Cardiac muscle cell (in vitro differentiated cells and primary cell): Measurements from ENCODE around the gene HBA1. TPM values are rescaled to one million over a fixed set of nuclear protein-coding genes. Genes with fewer than 3 reads are reported as not detected.
A peak's percentile ranks its signal among the peaks of the same experiment; 100 is the strongest.

ENCODE experiments used
- DNase-seq, 2 donors: peaks; one replicate each; pipeline versions ENCODE4 v3.0.0 to v3.0.0-alpha.2; 2010 to 2017; ENCODE audit warnings: low read depth in 1 of 2, low spot score in 1 of 2
- H3K27ac ChIP-seq: fragments of 200-600 bp; sonication (generic); 2 replicates; pipeline ENCODE4 v1.5.1; 2016
- H3K27me3 ChIP-seq: fragments of 200-600 bp; sonication (generic); 2 replicates; pipeline ENCODE4 v1.6.0; 2016; ENCODE audit warnings: control low read depth
- H3K36me3 ChIP-seq: fragments of 200-600 bp; sonication (generic); 2 replicates; pipeline ENCODE4 v1.5.1; 2016; ENCODE audit warnings: control low read depth
- H3K4me1 ChIP-seq: fragments of 200-600 bp; sonication (generic); 2 replicates; pipeline ENCODE4 v1.8.1; 2017; ENCODE audit warnings: low read depth, mild to moderate bottlenecking, mixed run types
- H3K4me3 ChIP-seq: fragments of 200-600 bp; sonication (generic); 2 replicates; pipeline ENCODE4 v1.5.1; 2016; ENCODE audit warnings: mild to moderate bottlenecking
- H3K9me3 ChIP-seq: fragments of 200-600 bp; sonication (generic); 2 replicates; pipeline ENCODE4 v1.5.1; 2017; ENCODE audit warnings: low read depth, mild to moderate bottlenecking, control low read depth
- CTCF ChIP-seq: IDR thresholded peaks from 2 replicates; pipeline ENCODE4 v1.5.1; 2012; ENCODE audit warnings: low read depth, mild to moderate bottlenecking, low read length
- polyA plus RNA-seq: library from polyadenylated mRNA; unstranded; fragments of >200 nt; fragmentation: Nextera tagmentation; extraction: Ambion mirVana; gene quantifications from 2 replicates; pipeline ENCODE4 v1.2.1, GENCODE V29; 2016
- total RNA-seq: library from RNA; depleted of rRNA; stranded (reverse); fragments of >200 nt; gene quantifications from 2 replicates; pipeline ENCODE4 v1.2.3, GENCODE V29; 2016

HBA1 gene
- total and polyA plus RNA-seq, 2 experiments from 2014 or later: 1.8 TPM; not detected in 1

GRCh38 chr16:180681-181564, 4.4 kb downstream of the HBA1 start:
- no peaks in the 10 kb centered on the region for H3K9me3 ChIP-seq
- TF ChIP-seq CTCF: no peak

GRCh38 chr16:181565-182021, 5.1 kb downstream of the HBA1 start:
- Histone ChIP-seq H3K4me3 (no peak overlapping the region), H3K36me3 (no peaks in the 10 kb centered on the region), H3K4me1 (no peaks in the 10 kb centered on the region), H3K27ac (no peak overlapping the region), H3K9me3 (no peaks in the 10 kb centered on the region), H3K27me3 (peaks cover 33% of the 10 kb centered on the region)
- DNase-seq: peak in 1 of 2 donors; percentile 24
- TF ChIP-seq CTCF: peak; percentile 90

More at GRCh38 chr16:180681-181564, 4.4 kb downstream of the HBA1 start:
- Histone ChIP-seq H3K36me3 (no peaks in the 10 kb centered on the region), H3K4me1 (no peaks in the 10 kb centered on the region), H3K4me3 (peak overlapping the region; percentile 17), H3K27me3 (peaks cover 38% of the 10 kb centered on the region), H3K27ac (no peak overlapping the region)
- peak; percentile 66 to 86 for DNase-seq

GRCh38 chr16:183005-183404, 6.5 kb downstream of the HBA1 start:
- Histone ChIP-seq H3K4me3 (no peak overlapping the region), H3K9me3 (no peaks in the 10 kb centered on the region), H3K27ac (no peak overlapping the region), H3K36me3 (peaks cover 8% of the 10 kb centered on the region), H3K4me1 (no peaks in the 10 kb centered on the region), H3K27me3 (peaks cover 21% of the 10 kb centered on the region)
- DNase-seq: no peak
- TF ChIP-seq CTCF: no peak

- no peak for DNase-seq
- TF ChIP-seq CTCF: no peak
- no peaks in the 10 kb centered on the region for H3K4me1 ChIP-seq
- no peak overlapping the region for H3K27ac ChIP-seq
- no peaks in the 10 kb centered on the region for H3K9me3 ChIP-seq
- no peak overlapping the region for H3K4me3 ChIP-seq
- no peaks in the 10 kb centered on the region for H3K27me3 ChIP-seq
- peaks cover 21% of the 10 kb centered on the region for H3K36me3 ChIP-seq
These were observed 8.7 kb downstream of the HBA1 start for GRCh38 chr16:185213-185612.

- Histone ChIP-seq H3K36me3 (peaks cover 26% of the 10 kb centered on the region), H3K9me3 (no peaks in the 10 kb centered on the region), H3K27ac (no peak overlapping the region), H3K27me3 (no peaks in the 10 kb centered on the region), H3K4me3 (no peak overlapping the region), H3K4me1 (no peaks in the 10 kb centered on the region)
- DNase-seq: no peak
- no peak for TF ChIP-seq CTCF
These were observed 9.2 kb downstream of the HBA1 start for GRCh38 chr16:185691-186090.
